Fibroblast of the aortic adventitia (primary cell): Measurements from ENCODE around the gene SERINC5. TPM values are rescaled to one million over a fixed set of nuclear protein-coding genes. Genes with fewer than 3 reads are reported as not detected.
"Not testable (repeated sequence)": the region's sequence is repeated elsewhere in the genome, so short reads cannot be mapped to it uniquely, and the experiment has no call there.

Source experiments
- DNase-seq: peaks from one replicate; pipeline ENCODE4 v3.0.0-alpha.2; 2010; ENCODE audit warnings: low read depth
- H3K4me3 ChIP-seq: 2 replicates; pipeline ENCODE4 v1.5.1; 2011; ENCODE audit warnings: low read depth, mild to moderate bottlenecking, control low read depth, low read length, moderate library complexity
- CTCF ChIP-seq: IDR thresholded peaks from 2 replicates; pipeline ENCODE4 v1.5.1; 2011; ENCODE audit warnings: mild to moderate bottlenecking, low read length, control low read depth, inconsistent platforms; ENCODE audit not compliant: insufficient read depth
- total RNA-seq: library from RNA; depleted of rRNA; stranded (reverse); fragments of >200 nt; gene quantifications from 2 replicates; pipeline ENCODE4 v1.2.3, GENCODE V29; 2012; ENCODE audit warnings: low replicate concordance

Gene SERINC5
- total RNA-seq, 1 donor = 17.1 TPM

GRCh38 chr5:80124121-80124918 is 131.5 kb downstream of the SERINC5 start:
- TF ChIP-seq CTCF = no peak
- H3K4me3 ChIP-seq = no peak overlapping the region
- no peak for DNase-seq

GRCh38 chr5:80122579-80122978 is 133.3 kb downstream of the SERINC5 start:
- DNase-seq = no peak
- no peak for TF ChIP-seq CTCF
- H3K4me3 ChIP-seq = no peak overlapping the region

- no peak for DNase-seq
- H3K4me3 ChIP-seq = no peak overlapping the region
- TF ChIP-seq CTCF = no peak
Observed at GRCh38 chr5:80119372-80119771, 136.5 kb downstream of the SERINC5 start.

- DNase-seq = no peak
- no peak for TF ChIP-seq CTCF
- H3K4me3 ChIP-seq = no peak overlapping the region
Observed at GRCh38 chr5:80117446-80117845, 138.4 kb downstream of the SERINC5 start.

- TF ChIP-seq CTCF = no peak
- H3K4me3 ChIP-seq = no peak overlapping the region
- DNase-seq = no peak
Observed at GRCh38 chr5:80116465-80116864, 139.4 kb downstream of the SERINC5 start.

- no peak overlapping the region for H3K4me3 ChIP-seq
- TF ChIP-seq CTCF = no peak
- DNase-seq = no peak
Observed at GRCh38 chr5:80116000-80116399, 139.8 kb downstream of the SERINC5 start.

- TF ChIP-seq CTCF = no peak
- H3K4me3 ChIP-seq = no peak overlapping the region
- peak; percentile 17 for DNase-seq
Observed at GRCh38 chr5:80114860-80115259, 141.0 kb downstream of the SERINC5 start.

- not testable (repeated sequence) for H3K4me3 ChIP-seq, DNase-seq
Observed at GRCh38 chr5:80111376-80111990, 144.4 kb downstream of the SERINC5 start.
